HepG2 (cell line): ENCODE results near the gene EXOC6B. TPM values are rescaled to one million over a fixed set of nuclear protein-coding genes. Genes with fewer than 3 reads are reported as not detected.

ENCODE experiments used
- AGO2 ChIP-seq: fragments of 200-400 bp; formaldehyde crosslinking; optimal IDR thresholded peaks from 2 replicates; pipeline ENCODE3; 2017; ENCODE audit warnings: mild to moderate bottlenecking, low read depth, low read length, moderate library complexity
- ATF4 ChIP-seq, 2 experiments: fragments of 450-650 bp in 1 of 2; sonication (generic) in 1 of 2; formaldehyde crosslinking; IDR thresholded peaks; 2 replicates each; pipeline versions ENCODE4 v1.5.0 to v1.8.0; 2020 to 2022; ENCODE audit warnings: mild to moderate bottlenecking in 1 of 2, missing genetic modification reagents in 1 of 2
- E2F2 ChIP-seq: sonication (generic); formaldehyde crosslinking; IDR thresholded peaks from 2 replicates; pipeline ENCODE4 v1.4.0; 2020; ENCODE audit warnings: missing genetic modification reagents, borderline replicate concordance
- HNF1A ChIP-seq, 2 experiments: sonication (generic) in 1 of 2; formaldehyde crosslinking in 1 of 2; IDR thresholded peaks; 2 replicates each; pipeline versions ENCODE4 v1.4.0 to v1.6.1; 2016 to 2020; ENCODE audit warnings: borderline replicate concordance in 1 of 2, low read depth in 1 of 2, mild to moderate bottlenecking in 1 of 2, missing genetic modification reagents in 1 of 2
- POGZ ChIP-seq: sonication (generic); formaldehyde crosslinking; IDR thresholded peaks from 2 replicates; pipeline ENCODE4 v1.4.0; 2020; ENCODE audit warnings: mild to moderate bottlenecking, missing genetic modification reagents
- SP4 ChIP-seq: sonication (generic); formaldehyde crosslinking; IDR thresholded peaks from 2 replicates; pipeline ENCODE4 v1.8.1; 2023; ENCODE audit warnings: mild to moderate bottlenecking, missing genetic modification reagents
- SRSF1 ChIP-seq: fragments of 200-400 bp; formaldehyde crosslinking; optimal IDR thresholded peaks from 2 replicates; pipeline ENCODE3; 2017; ENCODE audit warnings: mild to moderate bottlenecking, low read depth, low read length, moderate library complexity
- ZBTB1 ChIP-seq: sonication (generic); formaldehyde crosslinking; IDR thresholded peaks from 2 replicates; pipeline ENCODE4 v1.4.0; 2020; ENCODE audit warnings: missing genetic modification reagents, borderline replicate concordance
- ZNF142 ChIP-seq: sonication (generic); formaldehyde crosslinking; IDR thresholded peaks from 2 replicates; pipeline ENCODE4 v1.4.0; 2020; ENCODE audit warnings: missing genetic modification reagents
- ZNF597 ChIP-seq: sonication (generic); formaldehyde crosslinking; IDR thresholded peaks from 2 replicates; pipeline ENCODE4 v1.5.0; 2020; ENCODE audit warnings: missing genetic modification reagents
- ZNF629 ChIP-seq: sonication (generic); formaldehyde crosslinking; conservative IDR thresholded peaks from 2 replicates; pipeline ENCODE4 v1.5.0; 2020; ENCODE audit warnings: missing genetic modification reagents
- ZNF7 ChIP-seq: IDR thresholded peaks from 2 replicates; pipeline ENCODE4 v1.6.1; 2016; ENCODE audit warnings: missing biosample characterization, missing genetic modification reagents
- ZNF749 ChIP-seq: sonication (generic); formaldehyde crosslinking; IDR thresholded peaks from 2 replicates; pipeline ENCODE4 v1.8.0; 2022; ENCODE audit warnings: mild to moderate bottlenecking, missing genetic modification reagents, moderate library complexity, borderline replicate concordance
- polyA plus RNA-seq, 8 experiments: library from polyadenylated mRNA; depleted of rRNA in 3 of 8; stranded (reverse) in 7 of 8; unstranded in 1 of 8; fragments of >200 nt; fragmentation: Illumina TruSeq in 4 of 8; extraction: Trizol in 4 of 8; gene quantifications; 2 replicates each; pipeline versions ENCODE4 v1.2.1 to v1.2.3, GENCODE V29; 2011 to 2016; ENCODE audit warnings: low read depth in 4 of 8, missing spikeins in 1 of 8, mixed read lengths in 1 of 8; ENCODE audit not compliant: insufficient read depth in 1 of 8
- total RNA-seq, 5 experiments: library from RNA; depleted of rRNA; stranded (reverse); fragments of >200 nt; fragmentation: Illumina TruSeq; extraction: Trizol; gene quantifications; 2 replicates each; pipeline ENCODE4 v1.2.3, GENCODE V29; 2016; ENCODE audit warnings: low read depth in 1 of 5

Gene EXOC6B
- total and polyA plus RNA-seq, 2 of the 13 experiments (the other 11 are each of a cell fraction or from before 2014, with no cell fraction given): 9.1 to 15.9 TPM

GRCh38 chr2:72825257-72826155, at the start of gene EXOC6B (continued):
- TF ChIP-seq AGO2 (peak; percentile 58), ZNF629 (CRISPR knock-in tag) (0 out of 2 replicates have a peak, but pooled peaks have one; percentile 6), ZBTB1 (CRISPR knock-in tag) (no peak), ZNF142 (CRISPR knock-in tag) (no peak), SRSF1 (peak; percentile 94), E2F2 (CRISPR knock-in tag) (no peak), ATF4 (CRISPR knock-in tag; IDR thresholded peaks at IDR 0.05) (peak in 1 of 2 experiments; percentile 82; a peak in 2 of 4 replicates), ZNF7 (CRISPR knock-in tag) (0 out of 2 replicates have a peak, but pooled peaks have one; percentile 25), POGZ (CRISPR knock-in tag) (peak; percentile 94), ZNF597 (CRISPR knock-in tag) (no peak), HNF1A (IDR thresholded peaks at IDR 0.05; ENCODE audit: low read depth) (no peak), HNF1A (CRISPR knock-in tag; IDR thresholded peaks at IDR 0.05; ENCODE audit: borderline replicate concordance) (peak; percentile 86), ZNF749 (CRISPR knock-in tag) (peak; percentile 88; the same call in 1 of the 2 replicates), SP4 (peak; percentile 95)
